NCI-H2171 (cell line): Measurements from ENCODE around the gene CHST6.
"Not testable (repeated sequence)": the region's sequence is repeated elsewhere in the genome, so short reads cannot be mapped to it uniquely, and the experiment has no call there.

Source experiments
- DNase-seq: peaks from one replicate; lab custom pipeline; 2025; lab: John Stamatoyannopoulos, UW

CHST6 gene

DNA sequence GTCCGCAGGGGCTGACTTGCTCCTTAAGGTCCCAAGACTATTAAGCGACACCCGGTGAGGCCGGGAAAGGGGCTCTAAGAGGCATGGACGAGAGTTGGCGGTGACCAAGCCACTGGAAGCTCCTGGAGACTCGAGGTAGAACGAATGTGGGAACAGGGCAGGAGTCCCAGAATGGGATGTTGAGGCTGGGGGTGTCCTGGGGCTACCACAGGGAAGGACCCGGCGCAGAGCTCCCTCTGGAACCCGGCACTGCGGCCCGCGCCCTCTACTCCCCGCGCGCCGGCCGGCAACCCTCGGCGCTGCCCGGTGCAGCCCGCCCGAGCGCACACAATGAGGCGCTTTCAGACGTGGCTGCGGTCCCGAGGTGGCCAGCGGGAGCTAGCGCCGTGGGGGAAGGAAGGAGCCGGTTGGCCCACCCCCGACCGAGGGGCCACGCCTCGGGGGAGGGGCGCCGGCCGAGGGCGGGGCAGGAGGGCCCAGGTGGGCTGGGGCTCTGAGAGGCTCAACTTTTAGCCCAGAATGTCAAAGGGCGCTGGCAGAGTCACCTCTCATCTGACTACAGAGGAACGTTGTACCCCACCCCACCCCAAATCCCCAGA lies at the start of gene CHST6:
CHST6 (minus strand) TSS at position 366 of the 599 bp plus-strand sequence. CDS start 15,613 bp downstream, outside the sequence.
- DNase-seq, result no peak

DNA sequence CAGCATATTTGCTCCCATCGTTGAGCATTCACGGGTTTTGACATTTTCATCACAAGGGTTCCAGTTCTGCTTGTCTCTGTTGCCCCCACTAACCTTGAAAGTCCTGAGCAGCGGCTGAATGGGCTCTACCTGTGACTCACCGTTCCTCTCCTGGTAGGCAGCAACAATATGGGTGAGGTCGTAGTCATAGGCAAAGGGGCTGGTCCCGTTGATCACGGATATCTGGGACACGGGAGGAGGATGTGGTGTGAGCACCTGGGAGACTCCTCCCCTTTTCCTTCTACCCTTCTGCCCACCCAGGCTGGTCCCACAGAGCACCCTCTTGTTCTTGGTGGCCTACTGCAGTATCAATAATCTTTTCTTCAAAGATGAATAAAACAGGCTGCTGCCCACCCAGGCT lies 47.2 kb upstream of the CHST6 start:
- not testable (repeated sequence) for DNase-seq

GRCh38 chr16:75541236-75541635 lies 46.0 kb upstream of the CHST6 start:
- DNase-seq, result no peak

DNA sequence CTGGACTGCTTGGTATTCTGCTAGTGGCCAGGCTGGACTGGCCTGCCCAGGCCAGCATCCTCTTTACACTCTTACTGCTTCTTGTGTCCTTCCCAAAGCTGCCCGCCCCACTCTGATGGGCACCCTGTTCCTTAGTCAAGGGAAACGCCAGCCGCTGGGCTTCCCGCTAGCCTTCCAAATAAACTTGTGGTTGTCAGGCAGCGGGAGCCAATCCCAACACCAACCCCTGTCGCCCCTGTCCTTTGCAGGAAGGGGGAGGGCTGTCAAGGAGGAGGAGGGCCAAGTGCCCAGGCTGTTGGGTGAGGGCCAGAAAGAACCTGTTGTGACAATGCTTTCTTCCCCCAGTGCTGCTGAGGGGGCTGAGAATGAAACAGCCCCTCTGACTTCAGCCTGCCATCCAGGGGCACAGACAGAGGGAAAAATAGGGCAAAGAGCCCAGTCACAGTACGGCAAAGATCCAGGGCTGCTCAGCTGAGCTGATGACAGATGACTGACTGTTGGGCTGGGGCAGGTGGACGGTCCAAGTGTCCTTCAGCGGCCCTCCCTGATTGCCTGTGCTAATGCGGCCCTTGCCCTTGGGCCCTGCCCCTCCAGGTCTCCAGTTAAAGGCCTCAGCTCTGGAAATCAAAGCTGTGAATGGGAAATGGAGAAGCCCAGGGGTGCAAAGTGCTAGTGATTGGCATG lies 43.8 kb upstream of the CHST6 start:
- not testable (repeated sequence) for DNase-seq

DNA sequence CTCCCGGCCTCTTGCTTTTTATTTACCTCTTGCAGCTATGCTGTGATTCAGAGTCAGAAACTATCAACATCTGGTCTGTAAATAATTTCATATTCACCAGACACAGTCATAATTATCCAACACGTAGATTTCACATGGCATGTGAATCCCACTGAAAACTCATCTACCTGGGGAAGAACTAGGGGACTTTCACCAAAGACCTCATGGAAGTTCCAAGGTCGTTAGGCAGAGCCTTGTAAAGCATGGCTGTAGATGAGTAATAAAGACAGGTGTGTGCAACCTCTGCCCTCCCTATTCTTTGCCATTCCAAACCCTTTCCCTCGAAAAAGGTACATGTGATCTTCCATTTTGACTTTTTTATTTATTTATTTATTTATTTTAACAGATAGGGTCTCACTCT lies 42.5 kb upstream of the CHST6 start:
- DNase-seq, result no peak

DNA sequence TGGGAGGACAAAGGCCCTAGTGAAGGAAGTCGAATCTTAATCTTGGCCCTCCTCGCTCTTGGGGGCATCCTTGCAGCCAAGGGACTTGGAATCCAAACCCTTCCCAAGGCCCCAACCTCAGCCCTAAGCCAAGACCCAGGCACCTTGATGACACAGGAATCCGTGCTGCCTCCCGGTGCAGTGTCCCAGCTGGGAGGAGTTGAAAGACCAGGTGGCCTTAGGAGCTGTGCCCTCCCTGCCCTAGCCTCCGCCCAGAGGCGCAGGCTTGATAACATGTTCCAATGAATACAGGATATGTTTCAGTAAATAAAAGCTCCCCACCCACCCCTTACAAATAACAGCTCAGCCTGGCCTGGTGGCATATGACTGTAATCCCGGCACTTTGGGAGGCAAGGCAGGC lies 40.7 kb upstream of the CHST6 start, which contains the start of gene CHST5:
CHST5 (minus strand) TSS at position 208 of the 400 bp plus-strand sequence. CDS start 5,724 bp downstream, outside the sequence.
- DNase-seq, result no peak

GRCh38 chr16:75535211-75535843 lies 40.1 kb upstream of the CHST6 start:
- DNase-seq, result no peak

DNA sequence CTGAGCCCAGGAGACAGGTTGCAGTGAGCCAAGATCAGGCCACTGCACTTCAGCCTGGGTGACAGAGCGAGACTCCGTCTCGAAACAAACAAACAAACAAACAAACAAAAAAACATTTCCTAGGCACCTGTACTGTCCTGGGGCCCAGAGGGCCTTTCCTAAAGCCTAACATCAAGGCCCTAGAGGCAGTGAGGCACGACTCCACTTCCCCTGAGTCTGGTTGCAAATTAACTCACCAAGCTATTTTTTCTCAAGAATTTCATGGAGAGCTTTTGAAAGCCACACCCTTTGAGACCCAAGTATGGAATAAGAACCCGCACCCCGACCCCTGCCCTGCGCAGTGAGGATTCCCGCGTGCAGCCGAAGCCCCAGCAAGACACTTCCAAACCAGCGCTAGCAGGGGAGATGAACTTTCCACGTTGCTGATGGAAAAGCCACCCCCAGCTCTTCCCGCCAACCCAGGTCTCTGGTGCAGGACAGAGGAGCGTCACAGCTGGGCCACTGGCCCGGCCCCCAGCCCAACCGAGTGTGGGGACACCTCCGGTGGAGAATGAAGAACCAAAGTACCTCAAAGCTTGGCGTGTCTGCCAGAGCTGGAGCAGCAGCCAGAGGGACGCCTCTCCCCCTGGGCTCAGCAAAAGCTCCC lies 39.4 kb upstream of the CHST6 start:
- DNase-seq, result no peak

DNA sequence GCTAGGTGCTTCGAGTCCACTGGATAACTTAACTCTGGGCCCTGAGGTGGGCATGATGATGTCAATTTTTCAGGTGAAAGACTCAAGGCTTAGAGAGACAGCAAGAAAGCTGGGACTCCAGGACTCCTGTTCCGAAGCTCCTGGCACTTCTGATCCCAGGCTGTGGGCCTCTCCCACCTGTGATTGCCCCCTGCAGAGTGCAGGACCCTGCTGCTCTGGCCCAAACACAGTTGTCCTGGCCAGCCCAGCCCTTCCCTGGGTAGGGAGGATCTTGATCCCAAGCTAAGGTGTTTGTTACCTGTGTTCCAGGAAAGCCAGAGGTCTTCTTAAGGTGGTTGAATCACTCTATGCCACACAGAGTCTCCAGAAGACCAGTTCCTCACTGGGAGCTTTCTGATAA lies 37.5 kb upstream of the CHST6 start:
- DNase-seq, result no peak

- DNase-seq, result no peak
Measured at GRCh38 chr16:75532142-75532765, 37.0 kb upstream of the CHST6 start.

DNA sequence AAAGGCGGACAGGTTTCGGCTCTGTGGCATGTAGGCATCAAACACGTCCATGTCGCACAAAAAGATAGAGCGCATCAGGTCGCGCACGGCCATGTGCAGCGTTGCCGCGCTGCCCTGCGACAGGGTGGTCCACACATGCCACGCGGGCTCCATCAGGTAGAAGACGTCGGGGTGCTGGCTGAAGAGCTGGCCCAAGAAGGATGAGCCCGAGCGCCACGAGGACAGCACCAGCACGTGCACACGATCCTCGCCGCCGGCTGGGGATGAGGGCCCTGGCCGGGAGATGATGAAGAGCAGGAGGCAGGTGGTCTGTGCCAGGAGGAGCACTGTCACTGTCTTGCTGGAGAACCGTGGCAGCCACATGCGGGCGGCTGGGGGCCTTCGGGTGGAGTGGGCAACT lies 34.7 kb upstream of the CHST6 start:
- no peak for DNase-seq

DNA sequence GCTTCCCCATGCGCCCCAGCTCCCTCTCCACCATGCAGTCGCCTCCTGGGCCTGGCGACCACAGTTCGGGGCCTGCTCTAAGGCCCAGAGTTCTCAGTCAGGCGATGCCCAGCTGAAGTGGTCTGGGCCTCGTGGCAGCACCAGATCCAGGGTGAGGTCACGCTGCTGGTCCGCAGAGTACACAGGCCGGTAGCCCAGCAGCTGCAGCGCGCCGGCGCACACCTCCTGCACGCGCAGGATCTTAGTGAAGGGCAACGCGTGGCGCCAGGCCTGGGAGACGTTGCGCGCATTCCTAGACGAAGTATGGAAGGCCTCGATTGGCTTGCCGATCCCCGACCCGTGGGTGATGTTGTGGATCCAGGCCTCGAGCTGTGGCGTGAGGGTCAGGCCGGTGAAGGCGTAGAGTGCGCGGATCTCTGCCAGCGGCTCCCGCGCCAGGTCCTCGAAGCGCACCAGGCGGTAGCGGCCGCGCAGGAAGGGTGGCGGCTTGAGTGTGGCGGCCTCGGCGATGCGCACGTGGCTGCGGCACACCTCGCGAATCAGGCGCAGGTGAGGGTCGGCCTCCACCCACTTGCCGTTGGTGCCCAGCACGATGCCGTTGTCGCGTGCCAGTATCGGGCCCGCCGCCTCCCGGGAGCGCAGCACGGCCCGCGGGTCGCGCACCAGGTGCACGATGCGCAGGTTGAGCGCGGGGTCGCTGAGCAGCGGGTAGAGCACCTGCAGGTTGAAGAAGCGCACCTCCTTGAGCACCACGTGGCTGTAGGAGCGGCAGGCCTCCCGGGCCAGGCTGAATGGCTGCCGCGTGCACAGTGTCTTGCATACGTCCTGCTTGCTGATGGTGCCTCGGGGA lies 34.0 kb upstream of the CHST6 start:
- DNase-seq, result no peak

DNA sequence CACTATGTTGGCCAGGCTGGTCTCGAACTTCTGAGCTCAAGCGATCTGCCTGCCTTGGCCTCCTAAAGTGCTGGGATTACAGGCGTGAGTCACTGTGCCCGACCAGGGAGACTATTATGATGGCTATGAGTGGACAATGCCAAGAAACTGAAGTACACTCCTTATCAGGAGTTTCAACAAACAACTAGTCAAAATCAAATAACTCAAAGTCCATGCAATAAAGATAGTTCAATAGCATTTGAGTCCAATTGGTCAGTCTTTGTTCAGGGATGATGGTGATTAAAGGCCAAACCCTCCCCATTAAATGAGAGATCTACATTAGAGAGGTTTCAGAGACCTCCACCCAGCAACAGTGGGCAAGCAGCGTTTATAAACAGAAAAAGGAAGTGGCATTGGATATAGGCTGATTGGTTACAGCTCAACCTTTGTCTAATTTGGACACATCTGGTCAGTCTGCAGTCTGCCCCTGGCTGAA lies 32.6 kb upstream of the CHST6 start:
- DNase-seq, result no peak

GRCh38 chr16:75526032-75526790 lies 31.0 kb upstream of the CHST6 start:
- DNase-seq, result no peak

GRCh38 chr16:75519175-75519574 lies 23.9 kb upstream of the CHST6 start:
- no peak for DNase-seq

DNA sequence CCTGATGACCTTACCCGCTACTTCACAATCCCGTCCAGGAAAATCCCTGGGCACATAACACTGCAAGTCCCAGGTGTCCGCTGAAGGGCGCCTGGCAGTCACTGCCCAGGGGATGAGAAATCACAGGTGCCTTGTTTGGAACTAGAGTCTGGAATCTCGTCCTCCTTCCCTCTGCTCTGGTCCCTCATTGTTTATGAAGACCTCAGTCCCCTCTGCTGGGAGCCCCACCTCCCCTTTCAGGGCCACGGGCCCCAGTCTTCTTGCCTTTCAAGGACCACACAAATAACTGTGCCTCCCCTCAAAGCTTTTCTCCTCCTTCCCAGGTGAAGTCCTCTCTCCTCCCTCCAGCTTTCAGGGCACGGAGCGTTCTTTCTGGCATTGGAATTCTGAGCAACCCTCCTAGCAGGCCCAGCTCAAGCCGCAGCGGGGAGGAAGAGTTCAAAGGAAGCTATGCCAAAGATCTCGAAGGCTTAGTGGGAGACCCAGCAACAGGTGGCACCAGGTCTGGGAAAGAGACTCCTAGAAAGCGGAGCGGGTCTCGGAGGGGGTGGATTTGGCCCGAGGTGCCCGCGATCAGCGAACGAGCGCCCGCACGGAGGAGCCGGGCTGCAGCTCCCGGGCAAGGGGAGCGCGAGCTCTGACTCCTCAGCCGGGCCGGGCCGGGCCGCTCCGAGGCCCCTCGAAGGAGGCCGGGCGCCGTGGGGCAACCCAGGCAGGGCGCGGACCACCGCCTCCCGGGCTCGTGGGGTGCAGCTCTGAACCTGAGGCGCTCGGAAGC lies 21.1 kb upstream of the CHST6 start:
- DNase-seq, result not testable (repeated sequence)

DNA sequence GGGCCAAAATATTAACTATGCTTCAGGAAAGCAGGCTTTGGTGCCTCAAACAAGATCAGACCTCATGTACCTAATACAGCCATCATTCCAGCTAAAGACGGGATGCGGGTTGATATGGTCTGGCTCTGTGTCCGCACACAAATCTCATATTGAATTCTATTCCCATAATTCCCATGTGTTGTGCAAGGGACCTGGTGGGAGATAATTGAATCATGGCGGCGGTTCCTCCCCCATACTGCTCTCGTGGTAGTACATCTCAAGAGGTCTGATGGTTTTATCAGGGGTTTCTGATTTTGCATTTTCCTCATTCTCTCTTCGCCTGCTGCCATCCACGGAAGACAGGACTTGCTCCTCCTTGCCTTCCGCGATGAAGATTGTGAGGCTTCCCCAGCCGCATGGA lies 19.1 kb upstream of the CHST6 start:
- DNase-seq, result no peak

DNA sequence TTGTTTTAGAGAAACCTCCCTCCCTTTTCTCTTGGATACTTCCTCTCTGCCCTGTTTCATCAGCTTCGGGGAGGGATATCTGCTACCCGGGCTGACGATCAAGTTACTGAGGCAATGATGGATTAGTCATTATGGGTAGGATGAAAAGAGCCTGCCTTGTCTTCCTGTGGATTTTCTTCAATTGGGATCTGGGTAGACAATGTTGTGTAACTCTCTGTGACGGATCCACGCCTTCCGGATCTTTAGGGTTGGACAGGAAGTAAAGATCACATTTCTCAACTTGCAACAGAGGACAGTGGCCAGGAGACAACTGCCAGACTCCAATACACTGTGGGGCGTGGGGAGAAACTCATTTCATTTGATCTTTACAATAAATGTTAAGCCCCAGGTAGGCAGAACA lies 11.3 kb upstream of the CHST6 start:
- no peak for DNase-seq

GRCh38 chr16:75506107-75506506 lies 10.9 kb upstream of the CHST6 start:
- DNase-seq, result no peak

- no peak for DNase-seq
Measured at GRCh38 chr16:75503801-75504200, 8.6 kb upstream of the CHST6 start.
